Neuron (in vitro differentiated cells): Measurements from ENCODE around the gene SMARCD2.
"Not testable (repeated sequence)": the region's sequence is repeated elsewhere in the genome, so short reads cannot be mapped to it uniquely, and the experiment has no call there.

ENCODE experiments used
- H2AFZ ChIP-seq: one replicate; pipeline ENCODE4 v1.6.1; 2013; ENCODE audit warnings: low read depth, mild to moderate bottlenecking, inconsistent platforms, low read length, moderate library complexity
- H3K27me3 ChIP-seq: one replicate; pipeline ENCODE4 v1.6.1; 2013; ENCODE audit warnings: low read length; ENCODE audit not compliant: insufficient read depth
- H3K36me3 ChIP-seq: one replicate; pipeline ENCODE4 v1.6.1; 2013; ENCODE audit warnings: low read length; ENCODE audit not compliant: insufficient read depth
- H3K4me1 ChIP-seq: one replicate; pipeline ENCODE4 v1.6.1; 2013; ENCODE audit warnings: low read length; ENCODE audit not compliant: insufficient read depth
- H3K4me3 ChIP-seq: 2 replicates; pipeline ENCODE4 v1.5.1; 2013; ENCODE audit warnings: mild to moderate bottlenecking, low read length, moderate library complexity
- H3K9me3 ChIP-seq: one replicate; pipeline ENCODE4 v1.6.1; 2013; ENCODE audit warnings: low read length

The SMARCD2 gene

GRCh38 chr17:63842540-63843386 is at the start of gene SMARCD2:
Gene SMARCD2 (minus strand): TSS chr17:63842685. CDS start chr17:63842674, 11 bp downstream.
- peak within 1 kb of the TSS; percentile 57 for H2AFZ ChIP-seq
- no peaks in the 10 kb centered on the region for H3K36me3 ChIP-seq
- peaks cover 13% of the 10 kb centered on the region for H3K4me1 ChIP-seq
- H3K9me3 ChIP-seq: no peaks in the 10 kb centered on the region
- H3K27me3 ChIP-seq: no peaks in the 10 kb centered on the region
- H3K4me3 ChIP-seq: peak within 1 kb of the TSS; percentile 74

GRCh38 chr17:63889026-63889848 is 46.8 kb upstream of the SMARCD2 start:
- H3K4me1 ChIP-seq, H3K4me3 ChIP-seq, H3K27me3 ChIP-seq, H3K9me3 ChIP-seq, H2AFZ ChIP-seq, H3K36me3 ChIP-seq: not testable (repeated sequence)

GRCh38 chr17:63885119-63885518 is 42.6 kb upstream of the SMARCD2 start:
- not testable (repeated sequence) for H3K4me3 ChIP-seq, H3K9me3 ChIP-seq, H2AFZ ChIP-seq, H3K27me3 ChIP-seq, H3K36me3 ChIP-seq, H3K4me1 ChIP-seq

GRCh38 chr17:63882626-63883126 is 40.2 kb upstream of the SMARCD2 start:
- not testable (repeated sequence) for H3K4me3 ChIP-seq, H3K36me3 ChIP-seq, H3K27me3 ChIP-seq, H2AFZ ChIP-seq, H3K4me1 ChIP-seq, H3K9me3 ChIP-seq

GRCh38 chr17:63881935-63882601 is 39.6 kb upstream of the SMARCD2 start, which contains the start of gene GH2:
Gene GH2 (minus strand): TSS chr17:63881944. CDS start chr17:63881801, 143 bp downstream.
- H3K27me3 ChIP-seq: no peaks in the 10 kb centered on the region
- no peaks in the 10 kb centered on the region for H3K9me3 ChIP-seq
- no peaks in the 10 kb centered on the region for H3K4me1 ChIP-seq
- no peak within 1 kb of the TSS for H2AFZ ChIP-seq
- no peaks in the 10 kb centered on the region for H3K36me3 ChIP-seq
- no peak within 1 kb of the TSS for H3K4me3 ChIP-seq

GRCh38 chr17:63881337-63881736 is 38.9 kb upstream of the SMARCD2 start:
- H3K27me3 ChIP-seq, H3K4me3 ChIP-seq, H2AFZ ChIP-seq, H3K9me3 ChIP-seq, H3K4me1 ChIP-seq, H3K36me3 ChIP-seq: not testable (repeated sequence)

GRCh38 chr17:63880706-63881105 is 38.2 kb upstream of the SMARCD2 start:
- Histone ChIP-seq H3K4me3 (no peak overlapping the region), H2AFZ (no peak overlapping the region), H3K27me3 (no peaks in the 10 kb centered on the region), H3K9me3 (no peaks in the 10 kb centered on the region), H3K4me1 (no peaks in the 10 kb centered on the region), H3K36me3 (no peaks in the 10 kb centered on the region)

- H3K4me3 ChIP-seq, H3K27me3 ChIP-seq, H2AFZ ChIP-seq, H3K4me1 ChIP-seq, H3K9me3 ChIP-seq, H3K36me3 ChIP-seq: not testable (repeated sequence)
These were observed 35.9 kb upstream of the SMARCD2 start for GRCh38 chr17:63878413-63878812.

GRCh38 chr17:63874693-63875092 is 32.2 kb upstream of the SMARCD2 start:
- not testable (repeated sequence) for H3K27me3 ChIP-seq, H2AFZ ChIP-seq, H3K36me3 ChIP-seq, H3K4me3 ChIP-seq, H3K4me1 ChIP-seq, H3K9me3 ChIP-seq

- not testable (repeated sequence) for H3K4me1 ChIP-seq, H3K4me3 ChIP-seq, H3K27me3 ChIP-seq
These were observed 31.7 kb upstream of the SMARCD2 start for GRCh38 chr17:63874061-63874626.

GRCh38 chr17:63873577-63873976 is 31.1 kb upstream of the SMARCD2 start, which contains the start of gene CSH2:
Gene CSH2 (minus strand): TSS chr17:63873677. CDS start chr17:63873614, 63 bp downstream.
- not testable (repeated sequence) for H2AFZ ChIP-seq, H3K36me3 ChIP-seq, H3K4me3 ChIP-seq, H3K9me3 ChIP-seq, H3K27me3 ChIP-seq, H3K4me1 ChIP-seq

More at GRCh38 chr17:63874061-63874626, 31.7 kb upstream of the SMARCD2 start:
- H3K9me3 ChIP-seq, H3K36me3 ChIP-seq, H2AFZ ChIP-seq: not testable (repeated sequence)

- H3K4me1 ChIP-seq, H2AFZ ChIP-seq, H3K27me3 ChIP-seq, H3K4me3 ChIP-seq, H3K9me3 ChIP-seq, H3K36me3 ChIP-seq: not testable (repeated sequence)
These were observed 29.3 kb upstream of the SMARCD2 start for GRCh38 chr17:63871646-63872365.
